Neural cell (in vitro differentiated cells): ENCODE measurements around the gene TNFAIP1.

Experiments used
- EP300 ChIP-seq: fragments of 450-650 bp; conservative IDR thresholded peaks from 2 replicates; pipeline ENCODE4 v1.6.1; 2014; ENCODE audit warnings: antibody characterized with exemption, mild to moderate bottlenecking, moderate library complexity; ENCODE audit not compliant: poor library complexity, severe bottlenecking
- EZH2 ChIP-seq: fragments of 200-600, 300-800 bp; shearing (Covaris generic), sonication (generic); IDR thresholded peaks from 2 replicates; pipeline ENCODE4 v1.6.1; 2014; ENCODE audit warnings: antibody characterized with exemption, low read length, borderline replicate concordance, mild to moderate bottlenecking; ENCODE audit not compliant: insufficient read depth, poor library complexity, severe bottlenecking
- TAF1 ChIP-seq: IDR thresholded peaks from 2 replicates; pipeline ENCODE4 v1.6.1; 2012; ENCODE audit warnings: low read depth
- TF ChIP-seq, protein P1 (sequence below): fragments of 450-650 bp; IDR thresholded peaks from 2 replicates; pipeline ENCODE4 v1.5.1; 2014; ENCODE audit warnings: antibody characterized with exemption, mild to moderate bottlenecking, moderate library complexity; ENCODE audit not compliant: poor library complexity, severe bottlenecking
- TF ChIP-seq, protein P2 (sequence below): IDR thresholded peaks from 2 replicates; pipeline ENCODE4 v1.6.1; 2012; ENCODE audit warnings: borderline replicate concordance

DNA sequence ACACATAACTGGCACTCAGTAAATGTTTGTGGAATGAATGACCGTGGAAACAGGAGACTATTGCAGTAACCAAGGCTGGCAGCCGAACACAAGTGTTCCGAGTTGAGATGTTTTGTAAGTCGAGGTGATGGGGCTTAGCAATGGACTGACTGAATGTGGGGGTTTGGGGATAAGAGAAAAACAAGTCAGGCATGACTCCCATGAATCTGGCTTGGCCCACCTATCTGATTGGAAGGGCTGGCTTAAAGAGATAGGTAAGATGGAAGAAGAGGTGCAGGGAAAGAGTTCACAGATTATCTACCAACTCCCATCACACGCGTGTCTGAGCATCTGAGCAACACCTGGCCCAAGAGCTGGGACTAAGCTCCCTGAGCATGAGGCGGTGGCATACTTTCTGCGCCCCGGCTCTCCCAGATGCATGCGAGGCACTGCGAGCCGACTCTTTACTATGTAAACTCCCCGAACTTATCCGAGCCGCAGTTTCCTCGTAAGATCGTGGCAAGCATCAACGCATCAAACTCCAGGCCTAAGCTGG, 828 bp upstream of the TNFAIP1 start:
- TF ChIP-seq, protein P1, sequence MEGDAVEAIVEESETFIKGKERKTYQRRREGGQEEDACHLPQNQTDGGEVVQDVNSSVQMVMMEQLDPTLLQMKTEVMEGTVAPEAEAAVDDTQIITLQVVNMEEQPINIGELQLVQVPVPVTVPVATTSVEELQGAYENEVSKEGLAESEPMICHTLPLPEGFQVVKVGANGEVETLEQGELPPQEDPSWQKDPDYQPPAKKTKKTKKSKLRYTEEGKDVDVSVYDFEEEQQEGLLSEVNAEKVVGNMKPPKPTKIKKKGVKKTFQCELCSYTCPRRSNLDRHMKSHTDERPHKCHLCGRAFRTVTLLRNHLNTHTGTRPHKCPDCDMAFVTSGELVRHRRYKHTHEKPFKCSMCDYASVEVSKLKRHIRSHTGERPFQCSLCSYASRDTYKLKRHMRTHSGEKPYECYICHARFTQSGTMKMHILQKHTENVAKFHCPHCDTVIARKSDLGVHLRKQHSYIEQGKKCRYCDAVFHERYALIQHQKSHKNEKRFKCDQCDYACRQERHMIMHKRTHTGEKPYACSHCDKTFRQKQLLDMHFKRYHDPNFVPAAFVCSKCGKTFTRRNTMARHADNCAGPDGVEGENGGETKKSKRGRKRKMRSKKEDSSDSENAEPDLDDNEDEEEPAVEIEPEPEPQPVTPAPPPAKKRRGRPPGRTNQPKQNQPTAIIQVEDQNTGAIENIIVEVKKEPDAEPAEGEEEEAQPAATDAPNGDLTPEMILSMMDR: no peak
- no peak for TF ChIP-seq EZH2
- no peak for TF ChIP-seq TAF1
- TF ChIP-seq, protein P2, sequence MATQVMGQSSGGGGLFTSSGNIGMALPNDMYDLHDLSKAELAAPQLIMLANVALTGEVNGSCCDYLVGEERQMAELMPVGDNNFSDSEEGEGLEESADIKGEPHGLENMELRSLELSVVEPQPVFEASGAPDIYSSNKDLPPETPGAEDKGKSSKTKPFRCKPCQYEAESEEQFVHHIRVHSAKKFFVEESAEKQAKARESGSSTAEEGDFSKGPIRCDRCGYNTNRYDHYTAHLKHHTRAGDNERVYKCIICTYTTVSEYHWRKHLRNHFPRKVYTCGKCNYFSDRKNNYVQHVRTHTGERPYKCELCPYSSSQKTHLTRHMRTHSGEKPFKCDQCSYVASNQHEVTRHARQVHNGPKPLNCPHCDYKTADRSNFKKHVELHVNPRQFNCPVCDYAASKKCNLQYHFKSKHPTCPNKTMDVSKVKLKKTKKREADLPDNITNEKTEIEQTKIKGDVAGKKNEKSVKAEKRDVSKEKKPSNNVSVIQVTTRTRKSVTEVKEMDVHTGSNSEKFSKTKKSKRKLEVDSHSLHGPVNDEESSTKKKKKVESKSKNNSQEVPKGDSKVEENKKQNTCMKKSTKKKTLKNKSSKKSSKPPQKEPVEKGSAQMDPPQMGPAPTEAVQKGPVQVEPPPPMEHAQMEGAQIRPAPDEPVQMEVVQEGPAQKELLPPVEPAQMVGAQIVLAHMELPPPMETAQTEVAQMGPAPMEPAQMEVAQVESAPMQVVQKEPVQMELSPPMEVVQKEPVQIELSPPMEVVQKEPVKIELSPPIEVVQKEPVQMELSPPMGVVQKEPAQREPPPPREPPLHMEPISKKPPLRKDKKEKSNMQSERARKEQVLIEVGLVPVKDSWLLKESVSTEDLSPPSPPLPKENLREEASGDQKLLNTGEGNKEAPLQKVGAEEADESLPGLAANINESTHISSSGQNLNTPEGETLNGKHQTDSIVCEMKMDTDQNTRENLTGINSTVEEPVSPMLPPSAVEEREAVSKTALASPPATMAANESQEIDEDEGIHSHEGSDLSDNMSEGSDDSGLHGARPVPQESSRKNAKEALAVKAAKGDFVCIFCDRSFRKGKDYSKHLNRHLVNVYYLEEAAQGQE: no peak
- no peak for TF ChIP-seq EP300
